Ascending aorta (tissue), 2 donors: ENCODE measurements around the gene NSD1. TPM values are rescaled to one million over a fixed set of nuclear protein-coding genes. Genes with fewer than 3 reads are reported as not detected.

ENCODE experiments used
- DNase-seq, 2 donors: peaks; one replicate each; pipeline ENCODE4 v3.0.0-alpha.2; 2019; ENCODE audit warnings: low spot score in 2 of 2
- H3K27ac ChIP-seq, 2 donors: fragments of 200-600 bp; sonication (generic); one replicate each; pipeline ENCODE4 v1.5.1; 2016 to 2017; ENCODE audit warnings: mild to moderate bottlenecking in 1 of 2
- H3K27me3 ChIP-seq: fragments of 200-600 bp; sonication (generic); one replicate; pipeline ENCODE4 v1.5.1; 2017
- H3K36me3 ChIP-seq, 2 donors: fragments of 200-600 bp; sonication (generic); one replicate each; pipeline ENCODE4 v1.5.1; 2016
- H3K4me1 ChIP-seq, 2 donors: fragments of 200-600 bp; sonication (generic); one replicate each; pipeline ENCODE4 v1.5.1; 2016 to 2017; ENCODE audit warnings: mild to moderate bottlenecking in 1 of 2
- H3K4me3 ChIP-seq, 2 donors: fragments of 200-600 bp; sonication (generic); one replicate each; pipeline ENCODE4 v1.5.1; 2016 to 2017; ENCODE audit warnings: mild to moderate bottlenecking in 1 of 2
- H3K9me3 ChIP-seq, 2 donors: fragments of 200-600 bp; sonication (generic); one replicate each; pipeline ENCODE4 v1.5.1; 2016
- intact Hi-C: fragments of 100-400 bp; cut with DNase I; formaldehyde crosslinking; loops from one replicate; pipeline ENCODE4 v1.15.1; 2023
- total RNA-seq: library from RNA; depleted of rRNA; stranded (reverse); fragments of >200 nt; gene quantifications from one replicate; pipeline ENCODE4 v1.1.0, GENCODE V29; 2016
- TF ChIP-seq, protein P1 (sequence below), 3 experiments: fragments of 200-600 bp in 2 of 3; fragments of 450-650 bp in 1 of 3; sonication (generic) in 2 of 3; IDR thresholded peaks; one replicate each; pipeline ENCODE4 v1.5.1; 2016 to 2019; ENCODE audit warnings: antibody characterized with exemption in 3 of 3, mild to moderate bottlenecking in 1 of 3, moderate library complexity in 1 of 3

Gene NSD1
- total RNA-seq, 1 donor from 2014 or later, result 22.7 TPM

DNA sequence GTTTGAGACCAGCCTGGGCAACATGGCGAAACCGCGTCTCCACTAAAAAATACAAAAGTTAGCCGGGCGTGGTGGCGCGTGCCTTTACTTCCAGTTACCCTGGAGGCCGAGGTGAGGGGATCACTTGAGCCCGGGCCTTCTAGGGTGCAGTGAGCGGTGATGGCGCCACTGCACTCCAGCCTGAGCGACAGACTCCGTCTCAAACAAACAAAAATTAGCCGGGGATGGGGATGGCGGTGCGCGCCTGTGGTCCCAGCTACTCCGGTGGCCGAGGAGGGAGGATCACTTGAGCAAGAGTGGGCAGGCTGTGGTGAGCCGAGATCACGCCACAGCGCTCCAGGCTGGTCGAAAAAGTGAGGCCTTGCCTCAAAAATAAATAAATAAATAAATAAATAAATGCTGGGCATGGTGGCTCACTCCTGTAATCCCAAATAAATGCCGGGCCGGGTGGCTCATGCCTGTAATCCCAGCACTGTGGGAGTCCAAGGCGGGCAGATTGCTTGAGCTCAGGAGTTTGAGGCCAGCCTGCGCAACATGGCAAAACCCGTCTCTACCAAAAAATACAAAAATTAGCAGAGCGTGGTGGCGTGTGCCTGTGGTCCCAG is 16.0 kb upstream of the NSD1 start:
- intact Hi-C loops, result loop anchor here (1.0 to 10.0 kb wide), 3 partner anchors 14 to 463 kb away; no protein-coding TSS in a partner anchor
- no peak for DNase-seq
- Histone ChIP-seq H3K4me1 (peaks cover 0 to 3% of the 10 kb centered on the region in 2 donors), H3K36me3 (no peaks in the 10 kb centered on the region), H3K4me3 (no peak overlapping the region), H3K27me3 (no peaks in the 10 kb centered on the region), H3K9me3 (no peaks in the 10 kb centered on the region), H3K27ac (no peak overlapping the region)
- TF ChIP-seq, protein P1, sequence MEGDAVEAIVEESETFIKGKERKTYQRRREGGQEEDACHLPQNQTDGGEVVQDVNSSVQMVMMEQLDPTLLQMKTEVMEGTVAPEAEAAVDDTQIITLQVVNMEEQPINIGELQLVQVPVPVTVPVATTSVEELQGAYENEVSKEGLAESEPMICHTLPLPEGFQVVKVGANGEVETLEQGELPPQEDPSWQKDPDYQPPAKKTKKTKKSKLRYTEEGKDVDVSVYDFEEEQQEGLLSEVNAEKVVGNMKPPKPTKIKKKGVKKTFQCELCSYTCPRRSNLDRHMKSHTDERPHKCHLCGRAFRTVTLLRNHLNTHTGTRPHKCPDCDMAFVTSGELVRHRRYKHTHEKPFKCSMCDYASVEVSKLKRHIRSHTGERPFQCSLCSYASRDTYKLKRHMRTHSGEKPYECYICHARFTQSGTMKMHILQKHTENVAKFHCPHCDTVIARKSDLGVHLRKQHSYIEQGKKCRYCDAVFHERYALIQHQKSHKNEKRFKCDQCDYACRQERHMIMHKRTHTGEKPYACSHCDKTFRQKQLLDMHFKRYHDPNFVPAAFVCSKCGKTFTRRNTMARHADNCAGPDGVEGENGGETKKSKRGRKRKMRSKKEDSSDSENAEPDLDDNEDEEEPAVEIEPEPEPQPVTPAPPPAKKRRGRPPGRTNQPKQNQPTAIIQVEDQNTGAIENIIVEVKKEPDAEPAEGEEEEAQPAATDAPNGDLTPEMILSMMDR (IDR thresholded peaks at IDR 0.05), result no peak

DNA sequence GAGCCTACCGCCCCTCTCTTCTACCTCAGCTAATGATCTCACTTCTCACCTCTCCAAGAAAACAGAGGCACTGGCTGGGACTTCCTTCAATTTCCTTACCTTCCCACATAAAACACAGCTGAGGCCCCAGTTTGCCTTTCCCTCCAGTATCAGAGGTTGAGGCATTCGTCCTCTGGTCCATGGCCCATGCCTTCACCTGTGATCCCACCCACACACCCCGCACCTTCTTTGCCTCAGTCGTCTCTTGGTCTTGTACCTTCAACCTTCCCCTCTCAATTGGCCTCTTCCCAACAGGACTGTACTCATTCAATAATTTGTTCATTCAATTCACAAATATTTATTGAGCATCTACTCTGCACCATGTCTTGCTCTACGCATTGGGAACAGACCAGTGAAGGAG is 11.0 kb upstream of the NSD1 start:
- H3K36me3 ChIP-seq, result no peaks in the 10 kb centered on the region
- intact Hi-C loops, result no loop called here
- no peak overlapping the region for H3K4me3 ChIP-seq
- DNase-seq, result no peak
- no peaks in the 10 kb centered on the region for H3K9me3 ChIP-seq
- TF ChIP-seq, protein P1 (IDR thresholded peaks at IDR 0.05), result no peak
- no peaks in the 10 kb centered on the region for H3K4me1 ChIP-seq
- H3K27me3 ChIP-seq, result no peaks in the 10 kb centered on the region
- H3K27ac ChIP-seq, result no peak overlapping the region

DNA sequence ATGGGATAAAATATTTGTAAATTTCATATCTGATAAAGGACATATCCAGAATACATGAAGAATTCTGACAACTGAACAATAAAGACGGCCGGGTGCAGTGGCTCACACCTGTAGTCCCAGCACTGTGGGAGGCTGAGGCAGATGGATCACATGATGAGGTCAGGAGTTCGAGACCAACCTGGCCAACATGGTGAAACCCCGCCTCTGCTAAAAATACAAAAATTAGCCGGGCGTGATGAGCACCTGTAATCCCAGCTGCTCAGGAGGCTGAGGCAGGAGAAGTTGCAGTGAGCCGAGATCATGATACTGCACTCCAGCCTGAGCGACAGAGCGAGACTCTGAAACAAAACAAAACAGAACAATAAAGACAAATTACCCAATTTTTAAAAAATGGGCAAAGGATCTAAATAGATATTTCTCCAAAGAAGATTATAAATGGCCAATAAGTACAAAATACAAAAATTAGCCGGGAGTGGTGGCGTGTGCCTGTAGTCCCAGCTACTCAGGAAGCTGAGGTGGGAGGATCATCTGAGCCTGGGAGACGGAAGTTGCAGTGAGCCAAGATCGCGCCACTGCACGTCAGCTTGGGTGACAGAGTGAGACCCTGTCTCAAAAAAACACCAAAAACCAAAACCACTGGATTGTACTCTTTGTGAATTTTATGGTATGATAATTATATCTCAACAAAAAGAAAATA is 9.6 kb upstream of the NSD1 start:
- Histone ChIP-seq H3K4me1 (no peaks in the 10 kb centered on the region), H3K36me3 (no peaks in the 10 kb centered on the region), H3K27ac (no peak overlapping the region), H3K27me3 (no peaks in the 10 kb centered on the region), H3K9me3 (no peaks in the 10 kb centered on the region), H3K4me3 (no peak overlapping the region)
- intact Hi-C loops, result no loop called here
- DNase-seq, result no peak
- TF ChIP-seq, protein P1 (IDR thresholded peaks at IDR 0.05), result no peak

DNA sequence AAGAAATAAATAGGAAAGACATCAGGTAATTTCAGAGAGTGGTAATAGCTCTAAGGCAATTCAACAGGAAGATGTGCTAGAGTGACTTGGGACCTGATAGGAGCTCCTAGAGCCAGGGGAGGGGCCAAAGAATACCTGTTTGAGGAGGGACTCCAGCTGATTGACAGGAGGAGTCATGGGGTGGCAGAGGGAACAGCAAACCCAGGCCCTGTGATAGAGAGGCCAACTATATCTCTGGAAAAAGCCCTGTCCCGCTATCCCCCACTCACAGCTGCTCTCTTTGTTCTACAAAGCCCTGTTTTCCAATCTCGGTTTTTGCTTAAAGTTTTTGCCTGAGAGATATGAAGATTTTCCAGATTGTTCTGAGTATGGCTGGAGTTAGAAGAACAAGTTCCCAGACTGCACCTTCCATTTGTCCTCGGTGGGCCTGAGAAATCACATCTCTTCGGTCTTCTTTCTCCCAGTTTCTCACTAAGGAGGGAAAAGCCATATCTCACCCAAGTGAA is 9.0 kb upstream of the NSD1 start:
- no peak for DNase-seq
- intact Hi-C loops, result no loop called here
- TF ChIP-seq, protein P1 (IDR thresholded peaks at IDR 0.05), result no peak
- Histone ChIP-seq H3K27ac (no peak overlapping the region), H3K4me3 (no peak overlapping the region), H3K9me3 (no peaks in the 10 kb centered on the region), H3K27me3 (no peaks in the 10 kb centered on the region), H3K4me1 (no peaks in the 10 kb centered on the region), H3K36me3 (no peaks in the 10 kb centered on the region)

DNA sequence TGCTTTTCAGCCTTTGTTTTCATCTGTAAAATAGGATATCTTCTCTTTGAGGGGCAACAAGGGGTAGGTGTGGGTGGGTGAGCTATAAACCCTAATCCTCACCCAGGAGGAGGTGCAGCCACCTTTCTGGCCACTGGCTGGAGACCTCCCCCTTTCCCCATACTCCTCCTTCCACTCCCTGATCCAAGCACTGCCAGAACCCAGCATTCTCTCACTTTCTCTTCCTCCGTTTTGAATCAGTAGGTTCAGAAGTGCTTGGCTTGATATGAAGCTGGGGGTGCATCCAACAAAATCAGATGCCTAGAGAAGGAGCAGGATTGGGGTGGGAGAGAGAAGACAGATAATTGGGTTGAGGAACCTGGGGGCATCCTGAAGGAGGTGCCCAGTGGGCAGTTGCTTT is 6.8 kb upstream of the NSD1 start:
- DNase-seq, result no peak
- H3K4me3 ChIP-seq, result no peak overlapping the region
- no peaks in the 10 kb centered on the region for H3K36me3 ChIP-seq
- no peaks in the 10 kb centered on the region for H3K27me3 ChIP-seq
- intact Hi-C loops, result no loop called here
- no peak overlapping the region for H3K27ac ChIP-seq
- TF ChIP-seq, protein P1 (IDR thresholded peaks at IDR 0.05), result no peak
- no peaks in the 10 kb centered on the region for H3K4me1 ChIP-seq
- no peaks in the 10 kb centered on the region for H3K9me3 ChIP-seq
